NT2/D1 (cell line): ENCODE data around the gene FABP2.
"Not testable (repeated sequence)": the region's sequence is repeated elsewhere in the genome, so short reads cannot be mapped to it uniquely, and the experiment has no call there.

Experiments used
- DNase-seq: peaks from one replicate; pipeline ENCODE4 v3.0.0-alpha.2; 2011; ENCODE audit warnings: low read depth, low spot score
- H3K27me3 ChIP-seq: 2 replicates; pipeline ENCODE4 v1.6.0; 2011; ENCODE audit warnings: mild to moderate bottlenecking; ENCODE audit not compliant: insufficient read length, insufficient read depth
- H3K36me3 ChIP-seq: 2 replicates; pipeline ENCODE4 v1.6.1; 2011; ENCODE audit warnings: mild to moderate bottlenecking, low read length, mixed read lengths; ENCODE audit not compliant: insufficient read depth, insufficient read length
- H3K4me1 ChIP-seq: 2 replicates; pipeline ENCODE4 v1.5.1; 2011; ENCODE audit not compliant: insufficient read depth, insufficient read length
- H3K4me3 ChIP-seq: 2 replicates; pipeline ENCODE4 v1.5.1; 2011; ENCODE audit warnings: low read depth; ENCODE audit not compliant: insufficient read length
- H3K9ac ChIP-seq: 2 replicates; pipeline ENCODE4 v1.6.0; 2011; ENCODE audit warnings: low read depth; ENCODE audit not compliant: insufficient read length
- H3K9me3 ChIP-seq: 2 replicates; pipeline ENCODE4 v1.5.1; 2011; ENCODE audit warnings: mild to moderate bottlenecking, low read length; ENCODE audit not compliant: insufficient read depth
- SUZ12 ChIP-seq: IDR thresholded peaks from 2 replicates; pipeline ENCODE4 v1.6.1; 2011; ENCODE audit not compliant: insufficient read length, insufficient read depth; ENCODE audit errors: extremely low read depth
- YY1 ChIP-seq: IDR thresholded peaks from 2 replicates; pipeline ENCODE4 v1.6.1; 2011; ENCODE audit not compliant: insufficient read length, insufficient read depth
- ZNF274 ChIP-seq: IDR thresholded peaks from 2 replicates; pipeline ENCODE4 v1.6.1; 2011; ENCODE audit warnings: mild to moderate bottlenecking, low read depth, low read length

The FABP2 gene

DNA sequence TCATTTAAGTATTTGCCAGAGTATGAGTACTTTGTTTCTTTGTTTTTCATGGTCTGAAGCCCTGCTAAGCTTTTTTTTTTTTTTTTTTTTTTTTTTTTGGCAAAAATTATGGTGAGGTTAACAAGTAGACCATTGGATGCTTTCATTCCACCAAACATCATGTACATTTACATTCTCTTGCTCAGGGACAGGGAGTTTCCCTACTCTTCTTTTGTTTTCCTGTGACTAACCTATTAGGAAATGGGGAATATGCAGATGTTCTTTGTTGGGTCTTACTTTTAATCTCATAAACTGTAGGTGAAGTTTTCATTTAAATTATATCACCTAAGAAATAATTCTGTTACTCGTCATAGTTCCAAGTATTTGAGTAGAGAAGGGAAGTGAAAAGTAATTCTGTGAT, 26.2 kb upstream of the FABP2 start:
- H3K9me3 ChIP-seq, result not testable (repeated sequence)

DNA sequence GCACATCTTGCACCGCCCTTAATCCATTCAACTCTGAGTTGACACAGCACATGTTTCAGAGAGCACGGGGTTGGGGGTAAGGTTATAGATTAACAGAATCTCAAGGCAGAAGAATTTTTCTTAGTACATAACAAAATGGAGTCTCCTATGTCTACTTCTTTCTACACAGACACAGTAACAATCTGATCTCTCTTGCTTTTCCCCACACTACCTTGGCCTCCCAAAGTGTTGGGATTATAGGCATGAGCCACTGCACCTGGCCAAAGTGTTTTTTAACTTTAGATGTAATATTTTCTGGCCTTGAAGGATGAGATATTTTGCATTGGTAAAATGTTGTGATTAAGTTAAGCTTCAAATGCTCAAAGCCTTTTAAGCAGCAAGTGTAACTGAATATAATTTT, 21.4 kb upstream of the FABP2 start:
- H3K9ac ChIP-seq, result not testable (repeated sequence)

More for the DNA sequence above, 26.2 kb upstream of the FABP2 start:
- H3K4me1 ChIP-seq, DNase-seq, H3K9ac ChIP-seq, H3K4me3 ChIP-seq, H3K27me3 ChIP-seq, H3K36me3 ChIP-seq: not testable (repeated sequence)

DNA sequence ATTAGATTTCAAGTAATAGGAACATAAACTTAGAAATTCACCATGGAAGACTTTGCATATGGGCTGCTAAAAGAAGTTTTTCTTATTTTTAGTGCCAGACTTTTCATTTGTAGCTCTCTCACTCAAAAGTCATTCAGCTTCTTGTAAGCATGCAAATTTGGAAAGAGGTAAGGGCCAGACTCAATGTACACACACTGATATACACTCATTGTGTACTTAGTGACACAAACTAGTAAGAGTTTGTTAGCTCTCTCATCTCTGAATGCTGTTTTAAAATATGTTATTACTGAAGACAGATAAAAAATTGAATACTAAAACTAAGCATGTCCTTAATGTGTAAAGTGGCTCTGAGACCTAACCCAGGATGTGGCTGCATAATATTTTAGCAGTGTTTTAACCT, 18.0 kb upstream of the FABP2 start:
- not testable (repeated sequence) for H3K9me3 ChIP-seq, H3K36me3 ChIP-seq, H3K27me3 ChIP-seq, DNase-seq, H3K4me1 ChIP-seq, H3K4me3 ChIP-seq, H3K9ac ChIP-seq

More for the DNA sequence above, 21.4 kb upstream of the FABP2 start:
- not testable (repeated sequence) for H3K36me3 ChIP-seq, H3K4me3 ChIP-seq, H3K9me3 ChIP-seq, H3K27me3 ChIP-seq, H3K4me1 ChIP-seq, DNase-seq

DNA sequence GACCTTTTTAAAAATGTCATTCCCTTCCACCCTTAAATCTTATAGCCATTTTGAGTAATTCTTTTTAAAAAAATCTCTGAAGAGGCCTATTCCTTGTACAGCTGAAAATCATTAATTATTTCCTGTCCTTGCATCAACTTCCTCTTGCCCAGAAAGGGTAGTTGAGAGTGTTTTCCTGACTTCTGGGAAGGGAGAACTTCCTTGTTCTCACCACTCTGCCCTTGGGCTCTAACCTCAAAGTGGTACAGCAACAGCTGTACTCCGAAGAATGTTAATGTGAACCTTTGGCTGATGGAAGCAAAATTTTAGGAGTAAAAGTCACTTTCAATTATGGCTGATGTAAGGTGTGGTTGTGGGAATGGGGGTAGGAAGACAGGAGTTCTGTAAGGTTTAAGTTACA, 15.1 kb upstream of the FABP2 start:
- no peak for DNase-seq

DNA sequence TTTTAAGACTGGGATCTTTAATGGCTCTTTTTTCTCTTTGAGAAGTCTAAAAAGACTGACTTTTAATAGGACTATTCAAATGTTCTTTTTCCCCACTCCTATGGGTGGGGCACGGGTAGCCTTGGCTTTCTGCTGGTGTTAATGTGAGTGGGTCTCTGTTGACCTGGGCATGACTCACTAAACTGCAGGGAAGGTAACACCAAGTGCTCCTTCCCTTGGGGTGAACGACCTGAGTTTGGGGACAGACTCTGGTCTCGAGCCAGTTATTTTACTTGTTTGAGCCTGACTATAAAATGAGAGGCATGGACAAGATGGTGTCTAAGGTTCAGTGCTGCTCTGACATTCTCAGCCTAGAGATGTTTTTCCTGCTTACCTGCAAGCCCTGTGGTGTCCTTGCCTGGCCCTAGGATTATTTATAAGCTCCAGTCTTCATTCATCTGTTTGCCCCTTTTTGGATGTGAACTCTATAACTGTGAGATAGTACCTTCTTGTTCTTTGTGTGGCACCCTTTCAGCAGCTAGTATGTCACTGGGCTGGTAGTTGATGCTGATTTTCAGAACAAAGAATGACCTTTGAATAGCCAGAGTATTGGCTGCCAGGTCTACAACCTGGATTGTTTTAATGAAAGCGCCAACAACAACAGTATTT, 14.5 kb upstream of the FABP2 start:
- H3K27me3 ChIP-seq, H3K36me3 ChIP-seq, H3K4me1 ChIP-seq, DNase-seq, H3K9ac ChIP-seq, H3K9me3 ChIP-seq, H3K4me3 ChIP-seq: not testable (repeated sequence)

More for the DNA sequence above, 15.1 kb upstream of the FABP2 start:
- Histone ChIP-seq H3K36me3 (no peaks in the 10 kb centered on the region), H3K4me1 (no peaks in the 10 kb centered on the region), H3K9ac (no peak overlapping the region), H3K9me3 (no peaks in the 10 kb centered on the region), H3K27me3 (no peaks in the 10 kb centered on the region), H3K4me3 (no peak overlapping the region)
- no peak for TF ChIP-seq YY1
- no peak for TF ChIP-seq ZNF274
- TF ChIP-seq SUZ12, result no peak

GRCh38 chr4:119329835-119330620, 8.1 kb upstream of the FABP2 start:
- Histone ChIP-seq H3K4me1 (no peaks in the 10 kb centered on the region), H3K27me3 (no peaks in the 10 kb centered on the region), H3K9ac (no peak overlapping the region), H3K36me3 (no peaks in the 10 kb centered on the region), H3K9me3 (no peaks in the 10 kb centered on the region), H3K4me3 (no peak overlapping the region)
- no peak for DNase-seq
- no peak for TF ChIP-seq SUZ12
- TF ChIP-seq ZNF274, result no peak
- no peak for TF ChIP-seq YY1

GRCh38 chr4:119328695-119329094, 6.8 kb upstream of the FABP2 start:
- TF ChIP-seq YY1 (no peak), SUZ12 (no peak), ZNF274 (no peak)
- H3K4me1 ChIP-seq, result no peaks in the 10 kb centered on the region
- H3K9me3 ChIP-seq, result no peaks in the 10 kb centered on the region
- H3K4me3 ChIP-seq, result no peak overlapping the region
- no peak overlapping the region for H3K9ac ChIP-seq
- no peak for DNase-seq
- no peaks in the 10 kb centered on the region for H3K36me3 ChIP-seq
- H3K27me3 ChIP-seq, result no peaks in the 10 kb centered on the region

- Histone ChIP-seq H3K9me3 (no peaks in the 10 kb centered on the region), H3K27me3 (no peaks in the 10 kb centered on the region), H3K4me3 (no peak overlapping the region), H3K9ac (no peak overlapping the region), H3K4me1 (no peaks in the 10 kb centered on the region), H3K36me3 (no peaks in the 10 kb centered on the region)
- no peak for TF ChIP-seq YY1
- TF ChIP-seq SUZ12, result no peak
- TF ChIP-seq ZNF274, result no peak
- no peak for DNase-seq
Observed at GRCh38 chr4:119317990-119318389, 3.9 kb downstream of the FABP2 start.
